Stimulated activated CD8-positive, alpha-beta memory T cell treated with anti-CD3 and anti-CD28 coated beads, Interleukin-12 subunit alpha, Interleukin-12 subunit beta, amount 100 ng/mL, for 24 hours (primary cell): ENCODE data around the gene ECT2L.
"Not testable (repeated sequence)": the region's sequence is repeated elsewhere in the genome, so short reads cannot be mapped to it uniquely, and the experiment has no call there.

Experiments
- DNase-seq: peaks from one replicate; pipeline ENCODE4 v3.0.0-alpha.2; 2020; ENCODE audit errors: extremely low read depth

ECT2L gene

DNA sequence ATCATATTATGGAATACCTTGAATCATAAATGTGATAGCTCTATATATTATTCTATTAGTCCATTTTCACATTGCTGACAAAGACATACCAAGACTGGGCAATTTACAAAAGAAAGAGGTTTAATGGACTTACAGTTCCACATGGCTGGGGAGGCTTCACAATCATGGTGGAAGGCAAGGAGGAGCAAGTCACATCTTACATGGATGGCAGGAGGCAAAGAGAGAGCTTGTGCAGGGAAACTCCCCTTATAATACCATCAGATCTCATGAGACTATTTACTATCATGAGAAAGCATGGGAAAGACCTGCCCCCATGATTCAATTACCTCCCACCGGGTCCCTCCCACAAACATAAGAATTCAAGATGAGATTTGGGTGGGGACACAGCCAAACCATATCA lies 141.0 kb downstream of the ECT2L start:
- DNase-seq, result not testable (repeated sequence)

DNA sequence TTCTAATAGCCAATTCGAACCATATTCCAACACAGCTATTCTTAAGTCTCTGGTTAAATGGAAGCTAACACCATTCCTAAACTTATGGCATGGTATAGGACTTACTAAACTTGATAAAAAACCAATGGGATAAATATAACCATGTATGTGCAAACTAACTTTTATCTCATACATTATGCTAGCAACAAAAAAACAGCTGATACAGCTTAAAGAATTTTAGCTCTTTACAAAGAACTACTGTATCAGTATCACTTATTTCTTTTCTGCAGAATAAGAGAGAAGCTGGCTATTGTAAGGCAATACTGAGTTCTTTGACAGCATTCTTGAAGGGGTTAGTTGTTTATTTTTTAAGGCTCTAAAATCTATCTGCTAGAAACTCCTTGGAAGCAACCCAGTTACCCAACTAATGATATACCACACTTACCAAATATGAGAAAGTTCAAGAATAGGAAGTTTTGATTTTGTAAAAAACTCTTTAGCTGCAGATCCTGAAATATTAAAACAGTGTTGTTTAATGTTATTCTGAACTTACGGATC lies 147.3 kb downstream of the ECT2L start:
- DNase-seq, result no peak

DNA sequence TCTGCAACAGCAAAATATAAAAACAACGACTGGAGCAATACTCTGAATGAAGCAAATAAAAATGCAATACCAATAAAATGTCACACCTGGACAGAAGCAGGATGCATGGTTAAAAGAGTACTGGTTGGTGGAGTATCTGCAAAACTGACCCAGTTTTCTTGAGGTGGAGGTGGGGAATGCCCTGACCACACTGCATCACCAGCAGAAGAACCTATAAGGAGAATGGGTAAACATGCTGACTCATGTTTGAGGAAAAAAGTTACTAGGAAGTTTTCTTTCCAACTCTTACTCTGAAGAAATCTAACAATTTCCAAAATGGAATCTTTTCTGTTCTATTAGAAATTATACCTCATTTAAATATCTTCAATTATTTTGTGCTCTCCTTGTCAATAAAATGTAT lies 148.5 kb downstream of the ECT2L start:
- no peak for DNase-seq

DNA sequence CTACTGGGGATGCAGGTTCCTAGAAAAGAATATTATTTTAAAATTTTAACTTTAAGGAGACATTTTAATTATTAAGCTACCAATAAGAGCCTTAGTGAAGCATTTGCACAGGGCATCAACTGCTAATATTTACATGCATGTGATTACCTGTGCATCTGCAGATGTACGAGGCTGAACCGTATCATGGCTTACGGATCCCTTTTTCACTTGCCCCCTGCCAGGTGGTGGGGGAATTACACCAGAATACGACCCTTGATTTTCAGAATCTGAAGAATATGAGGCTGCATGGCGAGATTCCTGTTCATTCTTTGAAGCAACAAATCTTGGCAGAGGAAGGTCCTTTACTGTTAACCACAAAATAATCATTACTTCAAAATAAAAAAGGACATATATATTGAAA lies 149.5 kb downstream of the ECT2L start:
- DNase-seq, result no peak

DNA sequence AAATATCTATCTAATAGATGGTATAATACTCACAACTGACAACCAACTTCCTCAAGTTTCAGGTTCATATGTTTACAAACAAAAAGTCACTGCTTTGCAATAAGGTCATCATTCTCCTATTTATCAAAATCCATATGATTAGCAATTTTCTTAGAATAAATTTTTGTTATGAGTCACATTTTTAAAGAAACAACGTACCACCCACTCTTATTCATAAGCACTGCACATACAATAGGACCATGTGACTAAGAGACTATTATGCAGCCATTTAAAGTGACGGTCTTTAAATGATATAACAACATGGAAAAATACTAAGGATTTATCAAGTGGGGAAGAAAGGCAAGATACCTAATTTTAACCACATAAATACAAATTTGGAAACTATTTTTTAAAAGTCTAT lies 152.1 kb downstream of the ECT2L start:
- DNase-seq, result no peak

DNA sequence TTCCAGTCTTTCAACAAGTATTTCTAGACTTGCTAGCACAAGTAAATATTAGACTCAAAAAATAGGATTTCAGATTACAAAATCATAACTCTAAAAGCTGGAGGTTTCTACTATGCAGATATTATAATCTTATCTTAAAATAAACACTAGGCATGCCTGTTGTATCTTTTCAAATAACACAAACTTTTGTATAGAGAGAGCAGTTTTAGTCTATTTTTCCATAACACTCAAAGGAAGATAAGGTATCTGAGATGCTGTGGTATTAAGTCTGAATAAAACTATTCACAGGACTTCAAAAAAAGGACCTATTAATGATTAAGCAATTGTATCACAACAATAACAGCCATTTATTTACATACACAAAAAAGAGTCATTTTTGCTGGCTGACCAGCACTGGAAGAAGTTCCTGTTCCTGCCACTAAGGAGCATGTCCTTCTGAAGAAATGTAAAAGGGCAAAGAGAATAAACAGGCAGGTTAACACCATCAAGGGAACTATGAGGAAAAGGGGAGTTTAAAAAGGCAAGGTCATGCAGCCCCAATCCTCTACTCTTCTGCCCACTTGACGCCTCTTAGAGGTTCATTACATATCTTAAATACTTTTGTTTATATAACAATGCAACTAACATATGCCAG lies 152.8 kb downstream of the ECT2L start:
- no peak for DNase-seq

DNA sequence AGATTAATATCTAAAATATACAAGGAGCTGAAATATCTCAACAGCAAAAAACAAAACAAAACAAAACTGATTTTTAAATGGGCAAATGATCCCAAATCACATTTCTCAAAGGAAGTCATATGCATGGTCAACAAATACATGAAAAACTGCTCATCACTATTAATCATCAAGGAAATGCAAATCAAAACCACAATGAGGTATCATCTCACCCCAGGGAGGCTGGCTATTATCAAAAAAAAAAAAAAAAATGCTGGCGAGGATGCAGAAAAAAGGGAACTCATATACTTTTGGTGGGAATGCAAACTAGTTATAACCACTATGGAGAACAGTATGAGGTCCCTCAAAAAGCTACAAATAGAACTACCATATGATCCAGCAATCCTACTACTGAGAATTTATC lies 157.6 kb downstream of the ECT2L start:
- no peak for DNase-seq
